ENCODE data around the gene WRAP73.

WRAP73 gene

DNA sequence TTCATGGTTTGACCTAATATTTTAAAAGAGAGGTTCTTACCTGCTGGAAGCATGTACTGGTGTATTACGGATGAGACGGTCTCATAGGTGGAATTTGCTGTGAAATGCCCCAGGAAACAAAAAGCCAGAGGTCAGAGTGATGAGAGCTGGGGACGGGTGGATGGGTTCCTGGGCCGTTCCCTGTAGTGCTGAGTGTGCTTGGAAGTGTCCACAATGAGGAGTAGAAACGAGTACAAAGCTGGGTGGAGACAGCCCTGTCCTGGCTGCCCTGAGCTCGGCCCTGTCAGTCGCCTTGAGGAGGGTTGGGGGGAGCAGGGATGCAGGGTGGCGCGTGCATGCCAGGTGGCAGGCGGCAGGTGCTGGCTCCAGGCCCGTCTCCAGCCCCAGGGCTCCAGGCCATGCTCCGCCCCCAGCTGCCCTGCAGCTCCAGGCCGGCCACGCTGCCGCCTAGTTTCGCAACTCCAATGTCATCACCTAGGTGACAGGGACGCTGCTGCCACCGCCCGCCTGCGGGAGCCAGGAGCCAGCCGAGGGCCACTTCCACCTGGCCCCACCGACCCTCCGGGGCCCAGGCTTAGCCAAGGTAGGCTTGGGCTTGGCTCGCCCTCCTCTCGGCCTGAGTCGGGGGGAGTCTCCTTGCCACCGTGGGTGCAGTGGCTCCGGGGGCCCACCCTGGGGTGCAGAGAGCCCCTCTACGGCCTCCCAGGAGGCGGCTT, 18.8 kb upstream of the WRAP73 start:
- no peak for DNase-seq (ENCODE audit: low read depth)

DNA sequence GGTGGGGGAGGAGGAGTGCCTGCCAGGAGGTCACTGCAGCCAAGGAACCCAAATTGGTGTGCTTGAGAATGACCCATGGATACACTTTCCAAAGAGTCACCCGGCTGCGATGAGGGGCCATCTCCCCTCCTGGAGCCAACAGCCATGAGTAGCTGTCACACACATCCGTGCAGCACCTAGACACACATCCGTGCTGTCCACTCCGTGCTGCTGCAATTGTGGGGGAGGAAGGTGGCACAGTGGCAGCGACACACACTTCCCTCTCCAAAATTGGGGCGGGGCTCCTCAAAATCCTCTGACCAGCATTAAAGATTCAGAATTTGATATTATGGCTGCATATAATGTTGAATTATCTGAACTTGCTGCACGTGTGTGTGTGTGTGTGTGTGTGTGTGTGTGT, 18.2 kb upstream of the WRAP73 start:
- DNase-seq (ENCODE audit: low read depth) = no peak

DNA sequence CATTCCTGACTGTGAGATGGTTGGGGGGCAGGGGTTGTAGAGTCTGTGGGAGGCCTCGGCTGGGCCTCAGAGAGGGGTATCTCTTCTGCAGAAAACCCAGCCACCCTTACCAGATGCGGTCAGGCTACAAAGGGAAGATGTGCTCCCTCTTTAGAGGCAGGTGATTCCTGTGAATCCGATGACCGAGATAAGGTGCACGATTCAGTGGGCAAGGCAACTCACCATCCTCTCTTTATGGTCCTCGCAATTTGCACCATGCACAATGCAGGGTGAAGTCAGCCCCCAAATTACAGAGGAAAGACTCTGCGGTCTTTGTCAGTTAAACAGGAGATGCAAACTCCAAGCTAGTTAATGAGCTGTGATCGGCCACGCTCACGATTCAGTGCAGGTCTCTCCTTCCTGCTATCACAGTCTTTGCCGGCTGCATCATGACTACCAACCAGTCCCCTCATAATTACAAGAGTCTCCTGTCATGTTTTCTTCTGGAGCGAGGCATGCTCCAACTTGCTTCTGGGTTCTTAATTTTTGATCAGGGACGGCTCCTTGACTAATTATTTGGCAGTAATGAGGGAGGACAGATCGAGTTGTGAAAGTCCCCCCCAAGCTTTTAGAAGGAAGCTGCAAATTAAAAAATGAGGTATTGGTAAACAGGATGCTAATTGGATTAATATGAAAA, 14.9 kb upstream of the WRAP73 start:
- DNase-seq (ENCODE audit: low read depth) = no peak

DNA sequence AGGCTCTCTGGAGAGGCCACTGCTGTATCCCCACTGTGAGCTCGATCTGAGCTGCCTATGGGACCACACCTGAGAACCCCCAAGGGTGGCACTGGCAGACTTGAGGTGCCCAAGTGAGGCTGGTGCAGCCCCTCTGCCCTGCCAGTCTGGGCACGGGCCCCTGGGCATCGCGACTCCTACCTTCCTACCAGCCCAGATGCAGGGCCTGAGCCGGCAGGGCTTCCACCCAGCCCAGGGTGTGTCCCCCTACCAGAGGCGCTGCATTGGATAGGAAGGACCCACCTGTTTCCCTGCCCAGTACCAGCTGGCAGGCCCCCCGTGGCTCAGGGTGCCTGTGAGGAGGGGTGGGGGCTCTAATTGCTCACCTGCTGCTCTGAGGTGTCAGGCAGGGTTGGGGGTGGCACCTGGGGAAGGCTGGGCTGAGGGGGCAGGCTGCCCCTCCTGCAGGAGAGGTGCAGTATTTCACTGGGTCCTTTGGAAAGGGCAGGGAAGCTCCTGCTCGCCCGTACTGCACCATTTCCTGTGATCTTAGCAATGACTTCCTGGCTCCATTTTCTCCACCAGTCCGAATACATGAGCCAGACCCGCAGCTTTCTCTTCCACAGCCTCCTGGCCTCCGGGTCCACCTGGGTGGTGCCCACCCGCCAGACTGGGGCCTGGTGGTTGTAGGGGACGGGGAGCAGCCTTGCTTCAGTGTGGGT, 14.2 kb upstream of the WRAP73 start:
- no peak for DNase-seq (ENCODE audit: low read depth)

DNA sequence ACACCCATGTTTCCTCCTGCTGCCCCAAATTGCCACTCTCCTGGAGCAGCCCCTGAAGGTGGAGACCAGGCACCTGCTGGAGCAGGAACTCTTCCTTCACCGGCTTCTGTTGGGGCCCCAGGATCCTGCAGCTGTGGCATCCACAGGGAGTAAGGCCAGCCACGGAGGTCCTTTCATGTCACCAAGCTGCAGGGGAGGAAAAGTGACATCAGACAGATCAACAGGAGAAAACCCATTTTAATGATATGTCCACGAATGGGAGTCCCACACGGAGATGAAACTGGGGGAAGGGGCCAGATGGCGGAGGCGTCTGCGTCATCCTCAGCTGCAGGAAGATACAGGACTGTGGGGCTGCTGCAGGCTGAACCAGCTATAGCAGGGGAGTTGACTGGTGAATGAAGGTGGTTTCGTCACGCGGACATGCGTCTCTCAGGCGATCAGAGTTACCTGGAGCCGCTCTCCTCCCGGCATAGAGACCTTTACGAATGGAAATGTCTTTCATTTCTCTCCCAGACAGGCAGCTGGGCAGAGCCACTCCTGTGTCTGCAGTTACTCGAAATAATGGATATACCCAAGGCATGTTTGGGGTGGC, 12.3 kb upstream of the WRAP73 start:
- no peak for DNase-seq (ENCODE audit: low read depth)

DNA sequence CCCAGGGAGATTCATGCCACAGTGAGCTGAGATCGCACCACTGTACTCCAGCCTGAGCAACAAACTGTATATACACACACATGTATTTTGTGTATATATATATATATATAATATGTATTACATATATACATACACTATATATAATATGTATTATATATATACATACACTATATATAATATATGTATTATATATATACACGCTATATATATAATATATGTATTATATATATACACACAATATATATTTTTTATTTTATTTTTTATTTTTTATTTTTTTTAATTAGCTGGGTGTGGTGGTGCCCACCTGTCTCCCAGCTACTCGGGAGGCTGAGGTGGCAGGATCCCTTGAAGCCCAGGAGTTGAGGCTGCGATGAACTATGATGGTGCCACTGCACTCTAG, 11.7 kb upstream of the WRAP73 start:
- DNase-seq (ENCODE audit: low read depth) = no peak

DNA sequence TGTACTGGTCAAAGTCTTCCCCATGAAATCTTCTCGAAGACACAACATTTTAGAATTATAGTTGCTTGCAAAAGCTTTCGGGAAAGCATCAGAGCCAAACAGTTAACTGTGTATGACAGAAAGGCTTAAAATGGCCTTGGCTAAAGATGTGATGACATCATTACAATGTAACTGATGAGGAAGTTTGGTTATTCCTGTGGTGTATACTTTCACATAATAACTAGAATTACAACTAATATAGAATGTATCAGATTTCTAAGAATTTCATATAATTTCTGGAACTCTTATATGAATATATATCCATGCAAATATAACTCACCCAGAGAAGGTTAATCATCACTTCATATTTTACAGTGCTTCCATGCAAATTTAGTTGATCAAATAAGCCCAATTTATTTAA, 10.8 kb upstream of the WRAP73 start:
- no peak for DNase-seq (ENCODE audit: low read depth)

DNA sequence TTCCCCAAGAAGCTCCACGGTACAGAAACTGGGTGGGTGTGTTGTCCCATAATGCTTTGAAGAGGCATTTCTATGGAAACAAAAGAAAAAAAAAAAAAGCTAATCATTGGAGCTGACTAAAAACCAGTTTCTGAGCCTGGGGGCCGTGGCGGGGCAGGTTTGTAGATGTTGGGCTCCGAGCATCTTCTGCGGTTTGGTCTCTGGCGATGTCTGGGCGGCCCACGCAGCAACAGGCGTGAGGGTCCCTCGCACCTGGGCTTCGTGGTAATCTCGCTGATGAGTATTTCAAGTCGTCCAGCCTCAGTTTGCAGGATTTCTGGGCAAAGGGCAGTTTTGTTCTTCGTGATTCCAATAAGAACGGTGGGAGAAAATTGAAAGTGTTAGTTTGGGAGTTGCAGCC, 9.2 kb upstream of the WRAP73 start:
- DNase-seq (ENCODE audit: low read depth) = no peak

DNA sequence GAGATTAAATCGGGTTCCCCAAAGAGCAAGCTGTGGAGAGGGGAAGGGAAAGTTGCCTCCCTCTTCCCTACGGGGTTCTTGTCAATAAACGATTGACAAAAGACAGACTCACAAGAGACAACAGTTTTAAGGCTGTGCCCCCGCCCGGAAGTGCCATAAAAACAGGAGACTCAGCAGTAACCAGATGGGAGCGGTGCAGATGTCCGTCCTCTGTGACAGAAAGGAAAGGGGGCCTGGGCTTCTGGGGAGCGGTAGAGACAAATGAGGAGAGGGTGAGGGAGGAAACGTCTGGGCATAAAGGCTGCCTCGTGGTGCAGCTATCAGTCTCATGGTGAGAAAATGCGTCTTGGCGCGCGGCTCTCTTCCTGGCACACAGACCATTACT, 8.3 kb upstream of the WRAP73 start:
- DNase-seq (ENCODE audit: low read depth) = no peak

DNA sequence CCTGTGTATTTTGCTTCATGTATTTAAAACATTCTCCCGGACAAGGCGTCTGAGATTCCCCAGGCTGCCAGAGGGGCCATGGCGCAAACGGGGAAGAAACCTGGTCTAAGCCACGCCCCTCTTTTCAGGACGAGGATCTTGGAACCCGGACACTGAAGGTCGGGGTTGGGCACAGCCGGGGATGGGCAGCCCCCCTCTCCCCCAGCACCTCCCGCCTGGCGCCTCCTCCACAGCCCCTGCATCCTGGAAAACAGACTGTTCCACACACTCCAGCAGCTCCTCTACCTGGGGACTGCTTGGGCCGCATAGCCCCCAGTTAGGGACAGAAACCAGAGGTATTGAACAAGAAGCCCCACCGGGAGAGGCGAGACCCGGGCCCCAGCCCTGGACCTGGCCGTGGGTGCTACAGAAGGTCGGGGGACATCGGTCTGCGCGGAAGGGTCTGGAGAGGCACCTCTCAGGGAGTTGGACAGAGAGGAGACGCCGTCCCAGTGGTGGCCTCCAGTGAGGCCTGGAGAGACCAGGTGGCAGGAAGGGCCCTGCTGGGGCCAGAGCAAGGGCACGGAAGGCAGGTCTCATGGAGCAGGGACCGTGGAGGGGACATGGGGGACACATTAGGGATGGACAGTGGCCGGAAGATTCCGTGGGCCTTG, 7.8 kb upstream of the WRAP73 start:
- no peak for DNase-seq (ENCODE audit: low read depth)

DNA sequence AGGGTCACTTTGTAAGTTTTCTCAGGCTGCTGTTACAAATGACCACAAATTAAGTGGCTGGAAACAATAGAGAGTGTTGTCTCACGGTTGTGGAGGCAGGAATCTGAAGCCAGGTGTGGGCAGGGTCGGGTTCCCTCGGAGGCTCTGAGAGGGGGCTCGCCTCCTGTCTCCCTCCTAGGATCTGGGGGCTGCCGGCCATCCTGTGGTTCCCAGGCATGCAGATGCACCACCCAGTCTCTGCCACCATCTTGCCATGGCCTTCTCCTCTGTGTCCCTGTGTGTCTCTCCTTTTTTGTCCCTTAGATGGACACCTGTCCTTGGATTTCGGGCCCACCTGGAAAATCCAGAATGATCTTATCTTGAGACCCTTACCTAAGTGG, 7.2 kb upstream of the WRAP73 start:
- no peak for DNase-seq (ENCODE audit: low read depth)

DNA sequence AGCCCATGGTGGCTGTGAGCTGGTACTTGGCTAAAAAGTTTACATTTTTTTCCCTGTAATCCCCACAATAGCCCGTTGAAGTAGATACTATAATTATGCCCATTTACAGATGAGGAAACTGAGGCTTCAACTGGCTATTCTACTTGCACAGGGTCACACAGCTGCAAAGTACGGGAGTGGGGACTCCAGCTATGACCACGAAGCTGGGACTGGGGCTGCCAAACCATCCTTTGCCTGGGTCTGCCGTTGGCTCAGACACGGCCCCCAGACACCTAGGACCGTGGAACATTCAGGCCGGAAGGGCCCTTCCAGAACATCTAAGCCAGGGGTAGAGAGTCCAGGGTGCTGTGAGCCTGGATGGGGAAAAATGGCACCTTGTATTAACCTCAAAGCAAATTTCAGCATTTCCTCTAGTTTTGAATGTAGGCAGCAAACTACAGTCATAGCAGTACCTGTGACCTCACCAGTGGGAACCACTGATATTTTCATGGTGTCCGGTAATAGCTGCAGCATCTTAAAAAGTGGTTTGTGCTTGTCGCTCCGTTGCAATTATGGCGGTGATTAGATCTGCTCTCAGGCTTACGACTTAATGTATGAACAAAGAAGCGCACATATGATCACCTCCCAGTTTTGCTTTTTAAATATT, 6.7 kb upstream of the WRAP73 start:
- no peak for DNase-seq (ENCODE audit: low read depth)

DNA sequence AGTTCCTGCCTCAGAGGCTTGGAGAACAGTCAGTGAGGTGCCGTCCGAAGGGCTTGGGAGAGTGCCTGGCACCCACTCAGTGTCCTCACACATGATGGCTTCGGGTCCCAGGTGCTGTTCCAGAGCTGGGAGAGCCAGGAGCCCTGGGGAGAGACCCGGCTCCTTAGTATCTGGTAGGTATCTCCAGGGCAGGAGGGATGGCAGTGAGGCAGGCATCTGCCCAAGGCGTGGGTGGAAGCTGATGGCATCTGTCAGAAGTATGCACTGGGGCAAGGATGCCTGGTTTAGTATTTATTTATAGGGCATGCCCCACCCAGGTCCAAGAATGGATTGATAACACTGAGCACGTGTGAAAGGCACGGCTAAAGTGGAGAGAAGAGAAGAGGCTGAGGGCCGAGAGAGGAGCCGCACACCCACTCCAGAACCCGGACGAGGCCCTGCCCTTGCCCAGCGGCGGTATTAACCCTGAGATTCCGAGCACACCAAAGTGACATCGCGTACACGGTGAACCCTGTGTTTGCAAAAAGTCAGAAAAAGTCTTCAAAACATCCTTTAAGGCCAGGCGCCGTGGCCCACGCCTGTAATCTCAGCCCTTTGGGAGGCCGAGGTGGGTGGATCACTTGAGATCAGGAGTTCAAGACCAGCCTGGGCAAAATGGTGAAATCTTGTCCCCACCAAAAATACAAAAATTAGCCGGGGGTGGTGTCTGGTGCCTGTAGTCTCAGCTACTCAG, 4.8 kb upstream of the WRAP73 start:
- no peak for DNase-seq (ENCODE audit: low read depth)

DNA sequence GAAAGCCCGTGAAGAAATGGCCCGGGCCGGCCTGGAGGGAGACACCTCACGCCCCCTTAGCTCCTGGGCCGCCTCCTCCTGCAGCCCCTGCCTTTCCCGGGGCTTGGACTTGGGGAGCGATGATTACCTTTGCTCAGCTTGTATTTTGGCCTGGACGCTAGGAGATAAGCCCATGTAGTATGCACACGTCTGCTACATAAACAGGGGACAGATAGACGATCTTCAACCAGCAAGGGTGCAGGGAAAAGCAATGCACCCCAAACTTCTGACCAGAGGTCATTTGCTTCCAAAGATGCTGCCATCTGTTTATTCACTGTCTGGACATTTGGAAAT, 3.3 kb upstream of the WRAP73 start:
- no peak for DNase-seq (ENCODE audit: low read depth)

DNA sequence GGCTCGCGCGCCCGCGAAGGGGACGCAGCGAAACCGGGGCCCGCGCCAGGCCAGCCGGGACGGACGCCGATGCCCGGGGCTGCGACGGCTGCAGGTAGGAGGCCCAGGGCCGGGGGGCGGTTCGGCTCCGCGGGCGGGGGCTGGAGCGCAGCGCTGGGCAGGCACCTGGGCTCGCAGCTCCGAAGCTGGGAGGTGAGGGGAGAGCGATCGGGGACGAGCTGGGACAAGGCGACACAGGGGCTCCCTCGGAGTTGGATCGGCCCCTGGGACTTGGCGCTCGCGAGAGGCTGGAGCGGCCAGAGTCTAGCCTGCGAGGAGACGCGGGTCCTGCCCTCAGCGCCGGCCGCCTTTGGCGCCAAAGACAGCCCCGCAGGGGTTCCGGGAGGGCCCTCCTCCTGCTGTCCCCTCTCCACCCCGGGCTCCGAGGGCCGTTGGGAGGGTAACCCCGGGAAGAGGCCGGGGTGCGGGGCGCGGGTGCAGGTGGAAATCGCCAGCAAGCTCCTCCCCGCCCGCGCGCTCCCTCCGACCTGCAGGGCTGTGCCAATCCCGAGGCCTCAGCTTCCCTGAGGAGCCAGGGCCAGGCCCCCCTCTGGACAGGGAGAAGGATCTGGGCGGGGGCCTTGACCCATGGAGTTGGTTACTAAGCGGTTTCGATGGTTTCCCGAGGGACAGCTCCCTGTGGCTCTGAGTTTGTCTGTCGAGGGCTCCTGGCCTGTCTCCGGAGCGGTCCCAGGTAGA, 2.8 kb upstream of the WRAP73 start:
- no peak for DNase-seq (ENCODE audit: low read depth)

DNA sequence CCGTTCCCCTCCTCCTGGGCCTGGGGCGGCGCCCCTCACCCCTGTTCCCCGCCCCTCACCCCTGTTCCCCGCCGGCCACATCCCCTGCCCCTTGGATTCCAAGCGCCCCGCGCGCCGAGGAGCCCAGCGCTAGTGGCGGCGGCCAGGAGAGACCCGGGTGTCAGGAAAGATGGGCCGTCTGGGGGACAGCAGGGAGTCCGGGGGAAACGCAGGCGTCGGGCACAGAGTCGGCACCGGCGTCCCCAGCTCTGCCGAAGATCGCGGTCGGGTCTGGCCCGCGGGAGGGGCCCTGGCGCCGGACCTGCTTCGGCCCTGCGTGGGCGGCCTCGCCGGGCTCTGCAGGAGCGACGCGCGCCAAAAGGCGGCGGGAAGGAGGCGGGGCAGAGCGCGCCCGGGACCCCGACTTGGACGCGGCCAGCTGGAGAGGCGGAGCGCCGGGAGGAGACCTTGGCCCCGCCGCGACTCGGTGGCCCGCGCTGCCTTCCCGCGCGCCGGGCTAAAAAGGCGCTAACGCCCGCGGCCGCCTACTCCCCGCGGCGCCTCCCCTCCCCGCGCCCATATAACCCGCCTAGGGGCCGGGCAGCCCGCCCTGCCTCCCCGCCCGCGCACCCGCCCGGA, 2.1 kb upstream of the WRAP73 start, which contains the start of gene TP73:
TSS of gene TP73 (plus strand) at position 587 of the 618 bp plus-strand sequence. CDS start 29,850 bp downstream, outside the sequence.
- DNase-seq (ENCODE audit: low read depth) = no peak

DNA sequence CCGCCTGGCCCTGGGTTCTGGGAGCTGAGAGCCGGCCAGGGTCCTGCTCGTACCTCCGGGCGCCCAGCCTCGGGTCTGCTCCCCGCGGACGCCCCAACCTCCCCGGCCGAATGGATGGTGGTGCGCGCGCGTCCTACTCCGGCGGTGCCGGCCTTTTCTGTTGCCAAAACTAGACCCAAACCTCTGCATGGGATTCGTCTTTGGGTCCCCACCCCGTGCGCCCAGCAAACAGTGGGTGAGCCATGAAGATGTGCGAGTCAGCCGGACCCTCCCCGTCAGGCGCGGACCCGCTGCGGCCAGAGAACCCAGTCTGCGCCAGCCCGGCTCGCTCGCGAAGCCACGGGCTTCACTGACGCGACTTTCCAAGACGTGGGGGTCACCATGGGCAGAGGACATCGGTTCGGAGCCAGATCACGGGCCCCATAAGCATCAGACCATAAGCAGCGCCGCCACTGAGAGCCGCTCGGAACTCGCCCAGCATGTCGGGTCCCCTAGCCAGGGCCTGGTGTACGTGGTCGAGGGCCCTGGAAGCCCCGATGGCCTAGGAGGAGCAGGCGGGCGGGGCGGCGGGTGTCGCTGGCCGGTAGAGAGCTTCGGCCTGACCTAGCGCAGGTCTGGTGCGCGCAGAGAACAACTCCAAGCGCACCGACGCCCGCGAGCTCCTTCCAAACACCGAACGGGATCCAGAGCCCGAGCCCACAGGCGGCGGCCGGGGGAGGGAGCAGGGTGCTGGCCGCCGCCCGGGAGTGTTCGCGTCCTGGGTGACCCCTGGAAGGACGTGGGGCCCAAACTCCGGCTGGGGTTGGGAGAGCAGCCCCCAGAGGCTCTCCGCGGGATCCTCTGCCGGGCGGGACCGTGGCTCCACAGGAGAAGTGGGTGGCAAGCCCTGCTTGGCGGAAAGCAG, 1.4 kb upstream of the WRAP73 start:
- DNase-seq (ENCODE audit: low read depth) = no peak

DNA sequence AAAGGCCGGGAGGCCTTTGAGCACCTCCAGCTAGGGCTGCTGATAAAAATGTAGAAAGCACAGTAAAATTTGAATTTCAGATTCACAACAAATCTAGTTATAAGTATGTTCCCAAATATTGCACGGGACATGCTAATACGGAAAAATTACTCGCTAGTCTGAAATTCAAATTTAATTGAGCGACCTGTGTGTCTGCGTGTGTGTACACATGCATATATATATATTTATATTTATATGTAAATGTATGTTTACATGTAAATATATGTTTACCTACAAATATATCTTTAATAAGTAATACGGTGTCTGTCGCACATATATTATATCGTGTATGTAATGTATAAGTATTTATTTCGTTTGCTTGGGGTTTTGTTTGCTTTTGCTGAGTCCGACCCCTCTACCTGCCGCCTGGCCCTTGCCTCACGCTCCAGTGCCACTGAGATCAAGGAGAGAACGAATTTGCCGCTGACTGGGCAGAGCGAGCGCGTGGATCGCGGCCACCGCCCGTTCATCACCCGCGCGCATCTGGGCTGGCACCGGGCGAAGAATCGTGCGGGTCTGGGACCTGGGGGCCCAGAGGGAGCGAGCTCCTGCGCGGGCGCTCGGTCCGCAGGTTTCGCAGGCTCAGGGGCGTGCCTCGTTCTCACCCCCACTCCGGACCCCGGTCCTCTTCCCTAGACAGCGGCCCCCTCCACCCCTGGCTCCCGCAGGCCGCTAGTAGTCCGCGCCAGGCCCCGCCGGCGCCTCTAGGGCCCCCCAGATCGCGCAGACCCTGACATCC, 534 bp upstream of the WRAP73 start:
- DNase-seq (ENCODE audit: low read depth) = no peak

All from T follicular helper cell (primary cell).